Activated CD4-positive, alpha-beta T cell treated with anti-CD3 and anti-CD28 coated beads, Interleukin-2, amount 50 U/mL, for 4 hours (primary cell): Measurements from ENCODE around the gene TRIM2.
A peak's percentile ranks its signal among the peaks of the same experiment; 100 is the strongest.

Experiments
- DNase-seq, 2 experiments: peaks; one replicate each; pipeline ENCODE4 v3.0.0-alpha.2; 2020

The TRIM2 gene

DNA sequence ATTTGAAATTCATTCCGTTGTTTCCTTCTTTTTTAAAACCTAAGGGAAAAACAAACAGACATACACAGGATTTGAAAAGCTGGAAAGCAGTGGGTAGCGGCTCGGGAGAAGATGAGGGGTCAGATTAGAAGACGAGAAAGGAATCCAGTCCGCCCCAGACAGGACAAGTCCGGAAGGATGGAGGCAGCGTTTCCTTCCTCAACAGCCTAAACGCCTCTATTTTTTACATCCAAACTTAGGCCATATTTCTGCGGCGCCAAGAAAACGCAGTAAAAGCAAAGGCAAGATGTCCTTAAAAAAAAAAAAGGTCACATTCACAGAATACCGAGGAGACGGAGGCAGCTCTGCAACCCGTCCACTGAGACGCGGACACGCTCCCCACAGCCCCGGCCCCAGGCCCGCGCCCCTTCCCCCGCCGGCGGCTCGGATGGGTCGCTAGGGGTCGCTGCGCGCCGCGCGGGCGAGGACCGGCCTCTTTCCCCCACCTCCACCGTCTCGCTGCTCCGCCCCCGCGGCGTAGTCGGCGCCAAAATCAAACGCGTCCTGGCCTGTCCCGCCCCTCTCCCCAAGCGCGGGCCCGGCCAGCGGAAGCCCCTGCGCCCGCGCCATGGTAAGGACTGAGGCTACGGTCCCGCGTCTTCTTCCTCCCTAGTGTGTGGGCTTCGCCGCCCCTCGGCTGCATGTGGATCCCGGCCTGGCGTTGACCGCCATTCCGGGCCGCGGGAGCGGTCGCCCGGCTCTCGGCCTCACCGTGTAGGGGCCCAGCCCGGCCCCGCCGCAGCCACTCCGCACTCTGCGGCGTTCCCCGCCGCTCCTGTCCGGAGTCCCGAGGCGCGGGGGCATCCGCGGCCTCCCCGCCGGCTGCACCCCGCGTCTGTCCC is 140.1 kb downstream of the TRIM2 start, which contains the start of gene MND1:
TSS of gene MND1 (plus strand) at position 558 of the 881 bp plus-strand sequence. CDS start at position 608, 50 bp downstream.
- peak; percentile 88 to 89 for DNase-seq

- DNase-seq = peak; percentile 52 to 59
These were observed 141.1 kb downstream of the TRIM2 start for GRCh38 chr4:153345012-153345981.

DNA sequence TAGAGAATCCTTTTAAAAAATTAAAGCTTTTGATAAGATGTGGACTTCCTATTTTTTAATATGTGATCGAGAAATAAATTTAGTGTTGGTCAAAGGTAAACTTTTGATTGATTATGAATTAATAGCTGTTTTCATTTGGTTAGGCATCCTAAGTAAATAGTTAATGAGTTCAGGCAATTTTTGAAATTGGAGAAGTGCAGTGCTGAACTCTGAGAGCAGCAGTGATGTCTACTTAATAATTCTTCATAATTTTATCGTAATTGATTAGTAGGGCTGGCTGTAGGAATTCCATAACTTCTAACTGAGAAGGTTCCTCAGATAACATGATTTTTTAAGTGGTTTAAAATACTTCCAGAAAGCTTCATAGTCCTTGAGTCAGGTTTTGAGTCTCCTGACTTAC is 141.8 kb downstream of the TRIM2 start:
- no peak for DNase-seq

GRCh38 chr4:153346563-153346962 is 142.3 kb downstream of the TRIM2 start:
- no peak for DNase-seq

DNA sequence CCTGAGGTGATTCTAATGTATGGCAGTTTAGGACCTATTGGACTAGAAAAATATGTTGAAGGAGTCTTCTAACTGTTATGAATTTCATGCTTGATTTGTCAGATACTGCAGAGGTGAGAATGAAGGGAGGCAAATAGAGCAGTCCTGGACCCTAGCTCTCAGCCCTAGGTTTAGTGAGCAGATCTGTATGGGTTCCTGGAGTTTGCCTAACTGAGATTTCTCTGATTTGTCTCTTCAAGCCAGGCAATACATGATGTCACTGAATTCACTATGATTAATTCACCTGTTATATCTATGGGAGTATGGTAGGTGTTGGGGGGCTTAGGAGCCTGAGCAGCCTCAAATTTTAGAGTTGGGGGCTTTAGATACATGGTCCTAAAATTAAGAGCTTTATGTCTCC is 142.9 kb downstream of the TRIM2 start:
- DNase-seq = no peak

DNA sequence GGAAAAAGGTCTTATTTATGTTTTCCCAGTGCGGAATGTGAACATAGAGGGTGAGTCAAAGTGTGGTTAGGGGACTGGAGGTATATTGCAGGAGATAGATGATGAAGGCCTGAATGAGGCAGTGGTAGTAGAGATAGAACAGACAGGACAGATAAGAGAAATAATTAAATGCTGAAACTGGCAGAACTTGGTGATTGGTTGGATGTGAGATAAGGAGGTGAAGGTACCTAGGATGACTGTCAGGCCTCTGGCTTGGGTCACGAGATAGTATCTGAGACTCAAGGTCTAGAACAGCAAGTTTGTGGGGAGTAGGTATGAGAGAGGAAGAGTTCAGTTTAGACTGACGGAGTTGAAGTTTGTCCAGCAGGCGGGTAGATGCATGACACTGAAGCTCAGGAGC is 143.8 kb downstream of the TRIM2 start:
- DNase-seq = no peak

DNA sequence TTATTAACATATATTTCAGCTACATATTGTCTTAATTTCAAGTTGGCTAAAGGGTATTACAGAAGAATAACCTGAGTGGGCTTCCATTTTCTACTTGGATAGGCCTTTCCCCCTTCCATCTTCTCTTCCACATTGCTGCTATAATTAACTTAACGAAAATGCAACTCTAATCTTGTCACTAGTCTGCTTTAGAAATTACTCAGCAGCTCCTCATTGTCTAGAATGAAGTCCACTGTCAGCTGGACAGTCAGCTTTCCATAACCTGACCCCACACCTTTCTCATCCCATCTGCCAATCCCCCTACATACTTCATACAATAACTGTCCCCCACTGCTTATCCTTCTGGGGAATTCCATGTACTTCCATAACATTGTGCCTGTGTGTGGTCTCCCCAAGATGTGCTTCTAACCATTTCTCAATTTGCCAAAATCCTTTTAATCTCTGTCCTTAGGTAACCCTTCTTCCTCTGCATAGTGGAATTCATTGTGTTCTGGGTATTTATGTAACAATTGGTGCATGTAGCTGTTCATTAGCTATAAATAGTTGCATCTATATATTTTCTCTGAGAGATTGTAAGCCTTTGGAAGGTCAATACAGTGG is 145.1 kb downstream of the TRIM2 start:
- no peak for DNase-seq

DNA sequence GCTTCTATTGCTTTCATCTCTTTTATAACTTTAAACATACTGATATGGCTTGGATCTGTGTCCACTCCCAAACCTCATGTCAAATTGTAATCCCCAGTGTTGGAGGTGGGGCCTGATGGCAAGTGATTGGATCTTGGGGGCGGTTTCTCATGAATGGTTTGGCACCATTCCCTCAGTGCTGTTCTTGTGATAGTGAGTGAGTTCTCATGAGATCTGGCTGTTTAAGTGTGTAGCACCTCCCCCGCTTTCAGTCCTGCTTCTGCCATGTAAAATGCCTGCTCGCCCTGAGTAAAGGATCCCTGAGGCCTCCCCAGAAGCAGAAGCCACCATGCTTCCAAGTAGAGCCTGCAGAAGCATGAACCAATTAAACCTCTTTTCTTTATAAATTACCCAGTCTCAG is 157.9 kb downstream of the TRIM2 start:
- DNase-seq = no peak

DNA sequence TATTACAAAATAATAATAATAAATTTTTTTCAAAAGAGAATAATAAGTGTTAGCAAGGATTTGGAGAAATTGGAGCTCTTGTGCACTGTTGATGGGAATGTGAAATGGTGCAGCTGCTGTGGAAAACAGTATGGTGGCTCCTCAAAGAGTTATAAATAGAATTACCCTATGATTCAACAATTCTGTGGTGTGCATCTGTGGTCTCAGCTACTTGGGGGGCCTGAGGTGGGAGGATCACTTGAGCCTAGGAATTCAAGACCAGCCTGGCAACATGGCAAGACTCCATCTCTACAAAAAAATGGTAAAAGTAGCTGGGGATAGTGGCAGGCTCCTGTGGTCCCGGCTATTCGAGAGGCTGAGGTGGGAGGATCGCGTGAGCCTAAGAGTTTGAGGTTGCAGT is 159.8 kb downstream of the TRIM2 start:
- no peak for DNase-seq

DNA sequence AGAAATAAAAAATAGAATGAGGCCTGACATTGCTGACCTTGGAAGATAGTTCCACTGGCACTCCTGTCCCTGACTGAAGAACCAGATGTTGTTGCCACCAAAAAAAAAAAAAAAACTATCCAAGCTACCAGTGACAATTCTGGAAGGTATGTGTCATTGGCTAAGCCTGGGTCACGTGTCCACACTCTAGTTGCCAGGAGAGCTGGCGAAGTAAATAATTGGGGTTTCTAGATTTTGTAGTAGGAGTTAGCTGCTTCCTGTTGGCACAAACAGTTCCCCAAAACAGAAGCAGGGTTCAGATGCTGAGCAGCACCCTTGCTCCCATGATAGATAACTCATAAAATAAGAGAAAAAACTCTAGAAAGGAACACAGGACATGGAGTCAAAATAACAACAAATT is 160.8 kb downstream of the TRIM2 start:
- no peak for DNase-seq

DNA sequence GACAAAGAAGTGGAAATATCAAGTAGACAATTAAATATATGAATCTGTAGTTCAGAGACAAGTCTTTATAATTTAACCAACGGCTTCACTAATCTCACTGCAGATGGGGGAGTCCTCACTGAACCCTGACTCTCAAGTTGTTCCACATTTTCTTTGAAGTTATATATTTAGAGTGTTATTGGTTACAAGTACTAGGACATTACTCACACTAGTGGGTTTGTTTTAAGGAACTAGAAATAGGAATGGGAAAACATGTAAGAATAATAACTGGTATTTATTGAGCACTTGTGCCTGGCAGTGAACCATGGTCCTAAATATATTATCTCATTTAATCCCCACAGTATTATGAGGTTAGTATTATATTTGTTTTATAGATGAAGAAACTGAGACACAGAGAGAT is 162.2 kb downstream of the TRIM2 start:
- no peak for DNase-seq

DNA sequence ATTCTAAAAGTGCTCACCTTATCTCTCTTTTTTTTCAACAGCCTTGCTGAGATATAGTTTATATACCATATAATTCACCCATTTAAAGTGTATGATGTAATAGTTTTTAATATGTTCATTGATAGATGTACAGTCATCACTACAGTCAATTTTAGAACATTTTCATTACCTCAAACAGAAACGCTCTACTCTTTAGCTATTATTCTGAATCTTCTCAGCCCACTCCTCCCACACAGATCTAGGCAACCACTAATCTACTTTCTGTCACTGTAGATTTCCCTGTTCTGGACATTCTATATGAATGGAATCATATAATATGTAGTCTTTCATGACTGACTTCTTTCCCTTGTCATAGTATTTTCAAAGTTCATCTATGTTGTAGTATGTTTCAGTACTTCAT is 162.8 kb downstream of the TRIM2 start:
- no peak for DNase-seq

GRCh38 chr4:153369021-153369420 is 164.8 kb downstream of the TRIM2 start:
- DNase-seq = no peak

DNA sequence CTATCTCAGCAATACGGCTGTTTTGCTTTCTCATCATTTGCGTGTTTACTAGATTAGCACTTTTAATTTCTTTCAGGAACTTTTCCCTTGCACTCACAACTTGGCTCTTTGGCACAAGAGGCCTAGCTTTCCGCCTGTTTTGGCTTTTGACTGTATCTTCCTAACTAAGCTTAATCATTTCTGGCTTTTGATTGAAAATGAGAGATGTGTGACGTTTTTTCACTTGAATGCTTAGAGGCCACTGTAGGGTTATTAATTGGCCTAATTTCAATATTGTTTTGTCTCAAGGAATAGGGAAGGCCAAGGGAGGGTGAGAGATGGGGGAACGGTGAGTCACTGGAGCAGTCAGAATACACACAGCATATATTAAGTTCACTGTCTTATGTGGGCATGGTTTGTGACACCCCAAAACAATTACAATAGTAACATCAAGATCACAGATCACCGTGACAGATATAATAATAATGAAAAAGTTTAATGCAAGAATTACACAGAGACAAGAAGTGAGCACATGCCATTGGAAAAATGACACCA is 167.5 kb downstream of the TRIM2 start:
- no peak for DNase-seq

- no peak for DNase-seq
These were observed 168.8 kb downstream of the TRIM2 start for GRCh38 chr4:153372967-153373562.

- no peak for DNase-seq
These were observed 170.2 kb downstream of the TRIM2 start for GRCh38 chr4:153374442-153374841.

DNA sequence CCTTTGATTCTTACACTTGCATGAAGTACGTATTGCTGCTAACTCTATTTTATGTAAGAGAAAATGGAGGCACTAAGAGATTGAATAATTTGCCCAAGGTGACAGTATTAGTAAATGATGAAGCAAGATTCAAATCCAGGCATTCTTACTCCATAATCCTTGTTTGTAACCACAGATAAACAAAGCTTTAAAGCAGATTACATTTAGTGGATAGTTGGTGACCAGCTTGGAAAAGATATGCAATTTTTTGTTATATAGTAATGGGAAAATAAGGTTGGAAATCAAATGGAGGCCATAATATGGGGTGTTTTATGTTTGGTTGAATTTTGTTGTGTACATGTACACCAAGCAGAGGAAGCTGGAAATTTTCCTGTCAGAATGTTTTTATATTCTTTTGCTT is 171.1 kb downstream of the TRIM2 start:
- DNase-seq = no peak

- DNase-seq = no peak
These were observed 178.9 kb downstream of the TRIM2 start for GRCh38 chr4:153383131-153383530.

- no peak for DNase-seq
These were observed 179.9 kb downstream of the TRIM2 start for GRCh38 chr4:153384160-153384559.

DNA sequence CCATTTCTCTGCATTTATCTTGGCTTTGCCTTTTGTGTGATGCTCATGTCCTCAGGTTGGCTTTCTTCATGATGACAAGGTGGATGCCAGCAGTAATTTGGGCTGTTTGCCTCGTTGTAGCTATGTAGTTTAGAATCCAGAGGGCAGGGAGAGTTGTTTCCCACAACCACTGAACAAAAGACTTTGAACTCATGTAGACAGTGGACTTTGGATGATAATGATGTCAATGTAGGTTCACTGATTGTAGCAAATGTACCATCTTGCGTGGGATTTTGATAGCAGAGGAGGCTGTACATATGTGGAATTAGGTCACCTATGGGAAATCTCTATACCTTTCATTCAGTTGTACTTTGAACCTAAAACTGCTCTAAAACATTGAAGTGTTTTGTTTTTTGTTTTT is 181.5 kb downstream of the TRIM2 start:
- no peak for DNase-seq

DNA sequence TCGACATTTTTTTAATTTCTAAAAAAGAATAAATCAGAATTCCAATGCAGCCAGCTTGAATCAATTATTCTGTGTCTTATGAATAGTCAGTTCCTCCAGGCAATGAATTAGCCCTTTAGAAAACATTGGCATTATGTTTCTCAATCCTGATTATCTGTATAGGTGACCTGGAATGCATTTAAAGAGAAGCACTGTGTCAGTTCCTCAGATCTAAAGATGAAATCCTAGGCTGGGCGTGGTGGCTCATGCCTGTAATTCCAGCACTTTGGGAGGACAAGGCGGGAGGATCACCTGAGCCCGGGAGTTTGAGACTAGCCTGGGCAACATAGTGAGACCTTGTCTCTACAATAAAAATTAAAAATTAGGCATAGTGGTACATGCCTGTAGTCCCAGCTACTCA is 183.7 kb downstream of the TRIM2 start:
- no peak for DNase-seq
